MM.1S (cell line): ENCODE measurements around the gene YBEY.

Experiments used
- EZH2 ChIP-seq: fragments of 300-600 bp; sonication (generic); optimal IDR thresholded peaks from 2 replicates; pipeline ENCODE3; 2017; ENCODE audit warnings: low read depth, mild to moderate bottlenecking, antibody characterized with exemption, low read length, mixed read lengths
- TF ChIP-seq, protein P1 (sequence below): fragments of 300-600 bp; sonication (generic); IDR thresholded peaks from 2 replicates; pipeline ENCODE4 v1.5.1; 2016; ENCODE audit warnings: antibody characterized with exemption, low read length, mixed read lengths

DNA sequence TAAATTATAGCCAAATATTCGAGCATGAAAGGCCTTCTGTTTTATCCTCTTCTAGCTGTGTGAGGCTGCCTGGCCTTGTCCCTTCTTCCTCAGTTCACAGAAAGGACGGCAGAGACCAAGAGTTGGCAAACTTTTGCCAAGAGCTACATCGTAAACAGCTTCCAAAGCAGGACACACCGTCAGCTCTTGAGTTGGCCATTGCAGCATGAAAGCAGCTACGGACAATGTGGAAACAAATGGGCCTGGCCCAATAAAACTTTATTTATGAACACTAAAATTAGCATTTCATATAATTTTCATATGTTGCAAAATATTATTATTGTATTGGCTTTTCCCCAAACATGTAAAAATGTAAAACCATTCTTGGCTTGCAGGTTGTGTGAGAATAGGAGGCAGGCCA lies 26.8 kb downstream of the YBEY start:
- TF ChIP-seq, protein P1, sequence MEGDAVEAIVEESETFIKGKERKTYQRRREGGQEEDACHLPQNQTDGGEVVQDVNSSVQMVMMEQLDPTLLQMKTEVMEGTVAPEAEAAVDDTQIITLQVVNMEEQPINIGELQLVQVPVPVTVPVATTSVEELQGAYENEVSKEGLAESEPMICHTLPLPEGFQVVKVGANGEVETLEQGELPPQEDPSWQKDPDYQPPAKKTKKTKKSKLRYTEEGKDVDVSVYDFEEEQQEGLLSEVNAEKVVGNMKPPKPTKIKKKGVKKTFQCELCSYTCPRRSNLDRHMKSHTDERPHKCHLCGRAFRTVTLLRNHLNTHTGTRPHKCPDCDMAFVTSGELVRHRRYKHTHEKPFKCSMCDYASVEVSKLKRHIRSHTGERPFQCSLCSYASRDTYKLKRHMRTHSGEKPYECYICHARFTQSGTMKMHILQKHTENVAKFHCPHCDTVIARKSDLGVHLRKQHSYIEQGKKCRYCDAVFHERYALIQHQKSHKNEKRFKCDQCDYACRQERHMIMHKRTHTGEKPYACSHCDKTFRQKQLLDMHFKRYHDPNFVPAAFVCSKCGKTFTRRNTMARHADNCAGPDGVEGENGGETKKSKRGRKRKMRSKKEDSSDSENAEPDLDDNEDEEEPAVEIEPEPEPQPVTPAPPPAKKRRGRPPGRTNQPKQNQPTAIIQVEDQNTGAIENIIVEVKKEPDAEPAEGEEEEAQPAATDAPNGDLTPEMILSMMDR: no peak
- TF ChIP-seq EZH2: no peak
